Liver (tissue), 9 donors: ENCODE measurements around the gene MRPL47. TPM values are rescaled to one million over a fixed set of nuclear protein-coding genes. Genes with fewer than 3 reads are reported as not detected.

ENCODE experiments used
- DNase-seq: peaks from one replicate; pipeline ENCODE4 v3.0.0-alpha.2; 2017; ENCODE audit warnings: low spot score
- H3K27ac ChIP-seq, 2 donors: one replicate each; pipeline ENCODE4 v1.7.0; 2013; ENCODE audit warnings: inconsistent platforms in 2 of 2, low read length in 2 of 2, control low read depth in 1 of 2, low read depth in 1 of 2, mild to moderate bottlenecking in 1 of 2
- H3K27me3 ChIP-seq, 4 donors: one replicate each; pipeline versions ENCODE4 v1.6.1 to v1.7.0; 2013; ENCODE audit warnings: low read length in 3 of 4, inconsistent platforms in 1 of 4, mild to moderate bottlenecking in 1 of 4, moderate library complexity in 1 of 4; ENCODE audit not compliant: control insufficient read depth in 4 of 4, insufficient read depth in 4 of 4
- H3K36me3 ChIP-seq, 4 donors: one replicate each; pipeline versions ENCODE4 v1.6.1 to v1.7.0; 2013; ENCODE audit warnings: low read length in 3 of 4, mild to moderate bottlenecking in 3 of 4, low read depth in 1 of 4, moderate library complexity in 1 of 4; ENCODE audit not compliant: control insufficient read depth in 4 of 4, insufficient read depth in 3 of 4
- H3K4me1 ChIP-seq, 4 donors: one replicate each; pipeline versions ENCODE4 v1.6.1 to v1.7.0; 2013; ENCODE audit warnings: low read length in 3 of 4, mild to moderate bottlenecking in 3 of 4, moderate library complexity in 1 of 4; ENCODE audit not compliant: control insufficient read depth in 4 of 4, insufficient read depth in 4 of 4
- H3K4me3 ChIP-seq, 3 donors: one replicate each; pipeline versions ENCODE4 v1.6.1 to v1.7.0; 2013; ENCODE audit warnings: low read length in 3 of 3, control low read depth in 1 of 3, low read depth in 1 of 3, mild to moderate bottlenecking in 1 of 3
- H3K9ac ChIP-seq, 2 donors: one replicate each; pipeline ENCODE4 v1.7.0; 2013; ENCODE audit warnings: low read length in 2 of 2, mild to moderate bottlenecking in 2 of 2, moderate library complexity in 2 of 2, control low read depth in 1 of 2, low read depth in 1 of 2
- H3K9me3 ChIP-seq, 4 donors: one replicate each; pipeline versions ENCODE4 v1.6.1 to v1.7.0; 2013; ENCODE audit warnings: low read length in 3 of 4; ENCODE audit not compliant: control insufficient read depth in 4 of 4
- EGR1 ChIP-seq, 2 donors: IDR thresholded peaks; 2 replicates each; pipeline ENCODE4 v1.6.1; 2016 to 2018; ENCODE audit warnings: antibody characterized with exemption in 2 of 2, low read depth in 2 of 2
- FOXA1 ChIP-seq: IDR thresholded peaks from 2 replicates; pipeline ENCODE4 v1.6.1; 2016; ENCODE audit warnings: antibody characterized with exemption
- FOXA2 ChIP-seq: IDR thresholded peaks from 2 replicates; pipeline ENCODE4 v1.6.1; 2016; ENCODE audit warnings: antibody characterized with exemption
- GABPA ChIP-seq, 2 donors: IDR thresholded peaks in 1 of 2; conservative IDR thresholded peaks in 1 of 2; 2 replicates each; pipeline ENCODE4 v1.6.1; 2016; ENCODE audit warnings: antibody characterized with exemption in 2 of 2, mild to moderate bottlenecking in 1 of 2, moderate library complexity in 1 of 2
- HNF4A ChIP-seq, 2 donors: conservative IDR thresholded peaks; 2 replicates each; pipeline ENCODE4 v1.6.1; 2016; ENCODE audit warnings: antibody characterized with exemption in 2 of 2, mild to moderate bottlenecking in 2 of 2
- HNF4G ChIP-seq: IDR thresholded peaks from 2 replicates; pipeline ENCODE4 v1.6.1; 2016; ENCODE audit warnings: antibody characterized with exemption
- JUND ChIP-seq, 2 donors: IDR thresholded peaks; 2 replicates each; pipeline ENCODE4 v1.6.1; 2016; ENCODE audit warnings: antibody characterized with exemption in 2 of 2
- NR2F2 ChIP-seq: IDR thresholded peaks from 2 replicates; pipeline ENCODE4 v1.6.1; 2016; ENCODE audit warnings: antibody characterized with exemption
- RAD21 ChIP-seq, 2 donors: IDR thresholded peaks; 2 replicates each; pipeline ENCODE4 v1.6.1; 2016; ENCODE audit warnings: antibody characterized with exemption in 2 of 2, mild to moderate bottlenecking in 2 of 2
- RXRA ChIP-seq, 2 donors: IDR thresholded peaks; 2 replicates each; pipeline ENCODE4 v1.6.1; 2017 to 2018; ENCODE audit warnings: antibody characterized with exemption in 2 of 2, mild to moderate bottlenecking in 1 of 2
- SP1 ChIP-seq: IDR thresholded peaks from 2 replicates; pipeline ENCODE4 v1.6.1; 2018; ENCODE audit warnings: antibody characterized with exemption, mild to moderate bottlenecking
- TAF1 ChIP-seq: conservative IDR thresholded peaks from 2 replicates; pipeline ENCODE4 v1.6.1; 2016; ENCODE audit warnings: antibody characterized with exemption, mild to moderate bottlenecking
- YY1 ChIP-seq: IDR thresholded peaks from 2 replicates; pipeline ENCODE4 v1.6.1; 2016; ENCODE audit warnings: antibody characterized with exemption, mild to moderate bottlenecking
- WGBS: extraction: QIAGEN DNeasy Blood & Tissue Kit; methylation state at CpG from one replicate; pipeline ENCODE4 v1.1.7; 2013; 5-methylcytosine and 5-hydroxymethylcytosine counted together
- polyA plus RNA-seq, 2 donors: library from polyadenylated mRNA; stranded (reverse) in 1 of 2; unstranded in 1 of 2; fragments of 200-250 nt in 1 of 2; fragments of >200 nt in 1 of 2; fragmentation: Nextera tagmentation in 1 of 2; extraction: Ambion mirVana in 1 of 2; gene quantifications; one replicate each; pipeline versions ENCODE4 v1.2.1 to v1.2.3, GENCODE V29; 2013 to 2015
- total RNA-seq, 2 donors: library from RNA; depleted of rRNA; stranded (reverse); fragments of >200 nt; gene quantifications; one replicate each; pipeline ENCODE4 v1.2.3, GENCODE V29; 2014
- TF ChIP-seq, protein P1 (sequence below): fragments of 150-350 bp; IDR thresholded peaks from 2 replicates; pipeline ENCODE4 v1.5.1; 2017; ENCODE audit warnings: improper control_type of control experiment, low read depth, low read length; ENCODE audit not compliant: missing input control
- TF ChIP-seq, protein P2 (sequence below): IDR thresholded peaks from 2 replicates; pipeline ENCODE4 v1.6.1; 2016; ENCODE audit warnings: antibody characterized with exemption, mild to moderate bottlenecking
- TF ChIP-seq, protein P3 (sequence below): IDR thresholded peaks from 2 replicates; pipeline ENCODE4 v1.6.1; 2016; ENCODE audit warnings: antibody characterized with exemption
- TF ChIP-seq, protein P4 (sequence below): IDR thresholded peaks from 2 replicates; pipeline ENCODE4 v1.6.1; 2016; ENCODE audit warnings: antibody characterized with exemption
- TF ChIP-seq, protein P5 (sequence below): IDR thresholded peaks from 2 replicates; pipeline ENCODE4 v1.6.1; 2016; ENCODE audit warnings: antibody characterized with exemption
- donor health status: healthy.
- donor health status: healthy.
- donor health status: healthy.
- donor health status: healthy.
- donor health status: healthy.

Gene MRPL47
- 10 to 100 TPM; 11.5 to 16.8 TPM for total RNA-seq
- polyA plus RNA-seq: 10 to 100 TPM; 20.3 to 34.1 TPM

DNA sequence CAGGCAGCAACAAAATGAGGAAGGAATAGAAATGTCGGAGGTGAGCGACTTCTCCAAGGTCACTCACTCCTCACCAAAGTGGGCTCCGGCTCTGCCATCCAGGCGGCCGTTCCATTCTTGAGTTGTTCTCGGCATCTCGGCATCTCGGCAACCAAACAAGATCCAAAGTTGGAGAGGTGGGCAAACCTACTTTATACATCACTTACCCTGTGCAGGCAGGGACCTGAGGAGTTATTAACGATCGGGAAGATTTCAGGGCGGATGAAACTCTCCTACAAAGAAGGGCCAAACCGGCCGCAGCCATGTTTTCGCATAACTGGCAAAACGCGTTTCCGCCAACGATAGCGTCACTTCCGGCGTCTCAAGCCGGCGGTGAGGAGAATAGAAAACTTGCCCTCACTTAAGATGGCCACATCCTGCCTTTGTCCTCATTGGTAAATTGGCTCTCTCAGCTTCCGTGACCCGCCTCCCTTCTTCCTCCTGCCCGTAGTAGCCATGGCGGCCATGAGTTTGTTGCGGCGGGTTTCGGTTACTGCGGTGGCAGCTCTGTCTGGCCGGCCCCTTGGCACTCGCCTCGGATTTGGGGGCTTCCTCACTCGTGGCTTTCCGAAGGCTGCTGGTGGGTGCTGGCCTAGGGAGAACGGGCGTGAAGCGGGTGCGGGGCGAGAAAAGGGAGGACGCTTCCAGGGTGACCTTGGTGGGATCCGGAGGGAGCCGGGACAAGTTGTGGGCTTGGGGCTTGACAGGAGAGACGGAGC is at the start of gene MRPL47, which contains the start of gene NDUFB5:
MRPL47 (minus strand) TSS at position 318 of the 758 bp plus-strand sequence; CDS start at position 304, 14 bp downstream.
NDUFB5 (plus strand) TSS at position 474 of the 758 bp plus-strand sequence; CDS start at position 496, 22 bp downstream.
- DNase-seq: peak; percentile 91
- Histone ChIP-seq H3K4me1 (peaks cover 6 to 22% (median 12%) of the 10 kb centered on the region in 4 donors), H3K36me3 (peaks cover 5 to 23% (median 17%) of the 10 kb centered on the region in 4 donors), H3K27me3 (no peaks in the 10 kb centered on the region), H3K27ac (peak within 1 kb of the TSS; percentile 93), H3K9ac (peak within 1 kb of the TSS; percentile 86 to 98), H3K9me3 (no peaks in the 10 kb centered on the region), H3K4me3 (peak within 1 kb of the TSS; percentile 74 to 100 (median 98))
- WGBS: under 1% methylated on average over 45 of the region's 45 CpGs
- TF ChIP-seq, protein P1, sequence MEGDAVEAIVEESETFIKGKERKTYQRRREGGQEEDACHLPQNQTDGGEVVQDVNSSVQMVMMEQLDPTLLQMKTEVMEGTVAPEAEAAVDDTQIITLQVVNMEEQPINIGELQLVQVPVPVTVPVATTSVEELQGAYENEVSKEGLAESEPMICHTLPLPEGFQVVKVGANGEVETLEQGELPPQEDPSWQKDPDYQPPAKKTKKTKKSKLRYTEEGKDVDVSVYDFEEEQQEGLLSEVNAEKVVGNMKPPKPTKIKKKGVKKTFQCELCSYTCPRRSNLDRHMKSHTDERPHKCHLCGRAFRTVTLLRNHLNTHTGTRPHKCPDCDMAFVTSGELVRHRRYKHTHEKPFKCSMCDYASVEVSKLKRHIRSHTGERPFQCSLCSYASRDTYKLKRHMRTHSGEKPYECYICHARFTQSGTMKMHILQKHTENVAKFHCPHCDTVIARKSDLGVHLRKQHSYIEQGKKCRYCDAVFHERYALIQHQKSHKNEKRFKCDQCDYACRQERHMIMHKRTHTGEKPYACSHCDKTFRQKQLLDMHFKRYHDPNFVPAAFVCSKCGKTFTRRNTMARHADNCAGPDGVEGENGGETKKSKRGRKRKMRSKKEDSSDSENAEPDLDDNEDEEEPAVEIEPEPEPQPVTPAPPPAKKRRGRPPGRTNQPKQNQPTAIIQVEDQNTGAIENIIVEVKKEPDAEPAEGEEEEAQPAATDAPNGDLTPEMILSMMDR: no peak
- no peak for TF ChIP-seq HNF4G
- TF ChIP-seq TAF1: peak; percentile 68
- TF ChIP-seq, protein P2, sequence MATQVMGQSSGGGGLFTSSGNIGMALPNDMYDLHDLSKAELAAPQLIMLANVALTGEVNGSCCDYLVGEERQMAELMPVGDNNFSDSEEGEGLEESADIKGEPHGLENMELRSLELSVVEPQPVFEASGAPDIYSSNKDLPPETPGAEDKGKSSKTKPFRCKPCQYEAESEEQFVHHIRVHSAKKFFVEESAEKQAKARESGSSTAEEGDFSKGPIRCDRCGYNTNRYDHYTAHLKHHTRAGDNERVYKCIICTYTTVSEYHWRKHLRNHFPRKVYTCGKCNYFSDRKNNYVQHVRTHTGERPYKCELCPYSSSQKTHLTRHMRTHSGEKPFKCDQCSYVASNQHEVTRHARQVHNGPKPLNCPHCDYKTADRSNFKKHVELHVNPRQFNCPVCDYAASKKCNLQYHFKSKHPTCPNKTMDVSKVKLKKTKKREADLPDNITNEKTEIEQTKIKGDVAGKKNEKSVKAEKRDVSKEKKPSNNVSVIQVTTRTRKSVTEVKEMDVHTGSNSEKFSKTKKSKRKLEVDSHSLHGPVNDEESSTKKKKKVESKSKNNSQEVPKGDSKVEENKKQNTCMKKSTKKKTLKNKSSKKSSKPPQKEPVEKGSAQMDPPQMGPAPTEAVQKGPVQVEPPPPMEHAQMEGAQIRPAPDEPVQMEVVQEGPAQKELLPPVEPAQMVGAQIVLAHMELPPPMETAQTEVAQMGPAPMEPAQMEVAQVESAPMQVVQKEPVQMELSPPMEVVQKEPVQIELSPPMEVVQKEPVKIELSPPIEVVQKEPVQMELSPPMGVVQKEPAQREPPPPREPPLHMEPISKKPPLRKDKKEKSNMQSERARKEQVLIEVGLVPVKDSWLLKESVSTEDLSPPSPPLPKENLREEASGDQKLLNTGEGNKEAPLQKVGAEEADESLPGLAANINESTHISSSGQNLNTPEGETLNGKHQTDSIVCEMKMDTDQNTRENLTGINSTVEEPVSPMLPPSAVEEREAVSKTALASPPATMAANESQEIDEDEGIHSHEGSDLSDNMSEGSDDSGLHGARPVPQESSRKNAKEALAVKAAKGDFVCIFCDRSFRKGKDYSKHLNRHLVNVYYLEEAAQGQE: peak; percentile 80
- peak in 1 of 2 donors; percentile 37 for TF ChIP-seq RAD21 (IDR thresholded peaks at IDR 0.05)
- TF ChIP-seq SP1: peak; percentile 65
- TF ChIP-seq, protein P3, sequence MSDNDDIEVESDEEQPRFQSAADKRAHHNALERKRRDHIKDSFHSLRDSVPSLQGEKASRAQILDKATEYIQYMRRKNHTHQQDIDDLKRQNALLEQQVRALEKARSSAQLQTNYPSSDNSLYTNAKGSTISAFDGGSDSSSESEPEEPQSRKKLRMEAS: peak; percentile 72
- TF ChIP-seq HNF4A (conservative IDR thresholded peaks at IDR 0.05): peak in 1 of 2 donors; percentile 53
- TF ChIP-seq GABPA (IDR thresholded peaks at IDR 0.05 in 1 of 2, conservative IDR thresholded peaks at IDR 0.05 in 1 of 2): peak; percentile 97 to 99
- TF ChIP-seq, protein P4, sequence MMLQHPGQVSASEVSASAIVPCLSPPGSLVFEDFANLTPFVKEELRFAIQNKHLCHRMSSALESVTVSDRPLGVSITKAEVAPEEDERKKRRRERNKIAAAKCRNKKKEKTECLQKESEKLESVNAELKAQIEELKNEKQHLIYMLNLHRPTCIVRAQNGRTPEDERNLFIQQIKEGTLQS: no peak
- TF ChIP-seq YY1: peak; percentile 100
- no peak for TF ChIP-seq FOXA1
- no peak for TF ChIP-seq EGR1 (IDR thresholded peaks at IDR 0.05; ENCODE audit: low read depth in 2 of 2)
- peak; percentile 28 to 46 for TF ChIP-seq RXRA (IDR thresholded peaks at IDR 0.05)
- peak; percentile 20 for TF ChIP-seq NR2F2
- peak; percentile 52 to 72 for TF ChIP-seq JUND (IDR thresholded peaks at IDR 0.05)
- TF ChIP-seq, protein P5, sequence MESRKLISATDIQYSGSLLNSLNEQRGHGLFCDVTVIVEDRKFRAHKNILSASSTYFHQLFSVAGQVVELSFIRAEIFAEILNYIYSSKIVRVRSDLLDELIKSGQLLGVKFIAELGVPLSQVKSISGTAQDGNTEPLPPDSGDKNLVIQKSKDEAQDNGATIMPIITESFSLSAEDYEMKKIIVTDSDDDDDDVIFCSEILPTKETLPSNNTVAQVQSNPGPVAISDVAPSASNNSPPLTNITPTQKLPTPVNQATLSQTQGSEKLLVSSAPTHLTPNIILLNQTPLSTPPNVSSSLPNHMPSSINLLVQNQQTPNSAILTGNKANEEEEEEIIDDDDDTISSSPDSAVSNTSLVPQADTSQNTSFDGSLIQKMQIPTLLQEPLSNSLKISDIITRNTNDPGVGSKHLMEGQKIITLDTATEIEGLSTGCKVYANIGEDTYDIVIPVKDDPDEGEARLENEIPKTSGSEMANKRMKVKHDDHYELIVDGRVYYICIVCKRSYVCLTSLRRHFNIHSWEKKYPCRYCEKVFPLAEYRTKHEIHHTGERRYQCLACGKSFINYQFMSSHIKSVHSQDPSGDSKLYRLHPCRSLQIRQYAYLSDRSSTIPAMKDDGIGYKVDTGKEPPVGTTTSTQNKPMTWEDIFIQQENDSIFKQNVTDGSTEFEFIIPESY: peak; percentile 59
- TF ChIP-seq FOXA2: no peak
